GM12878 (cell line): ENCODE measurements around the gene PIWIL1. TPM values are rescaled to one million over a fixed set of nuclear protein-coding genes. Genes with fewer than 3 reads are reported as not detected.

Source experiments
- ATAC-seq: fragments of 200-7000 bp; cut with Tn5 transposase; 3 replicates; pipeline ENCODE4 v1.9.1; 2020; ENCODE audit warnings: mild to moderate bottlenecking, moderate library complexity
- BruUV-seq: library from RNA; stranded (reverse); fragments of 400-500 nt; replicated peaks from 2 replicates; lab custom pipeline; 2021; lab: Mats Ljungman, UMichigan
- CTCF ChIA-PET: fragments of 300-600 bp; sonication (Branson Sonifier 250); formaldehyde crosslinking; extraction: SDS; loops from one replicate; lab custom pipeline; 2021; ENCODE audit warnings: inconsistent platforms; lab: Yijun Ruan, JAX
- POLR2A ChIA-PET: fragments of 350-600 bp; formaldehyde crosslinking; extraction: SDS; loops from one replicate; lab custom pipeline; 2021; ENCODE audit warnings: inconsistent platforms; lab: Charles Lee
- RAD21 ChIA-PET: fragments of 300-600 bp; sonication (Branson Sonifier 250); formaldehyde crosslinking; loops from one replicate; lab custom pipeline; 2023; ENCODE audit warnings: antibody characterized with exemption; ENCODE audit not compliant: unreplicated experiment; lab: Charles Lee
- SMC1A ChIA-PET: fragments of 300-600 bp; sonication (Branson Sonifier 250); formaldehyde crosslinking; loops from one replicate; lab custom pipeline; 2023; ENCODE audit not compliant: unreplicated experiment, uncharacterized antibody; lab: Charles Lee
- DNase-seq: peaks from one replicate; pipeline ENCODE4 v3.0.0-alpha.2; 2011; ENCODE audit warnings: low read depth, low spot score
- FAIRE-seq: peaks from 3 replicates; lab custom pipeline; 2011; peaks lifted over from hg19 to GRCh38; lab: Jason Lieb, UNC
- H2AFZ ChIP-seq: 2 replicates; pipeline ENCODE4 v1.6.0; 2011; ENCODE audit warnings: low read depth, low read length, control low read depth; ENCODE audit not compliant: control insufficient read depth
- H3K27ac ChIP-seq: 2 replicates; pipeline ENCODE4 v1.5.1; 2011; ENCODE audit warnings: control low read depth; ENCODE audit not compliant: control insufficient read depth, insufficient read depth
- H3K27me3 ChIP-seq, 2 experiments: replicated peaks in 1 of 2; 2 replicates each; pipeline versions ENCODE4 v1.6.0 to v1.6.1; 2011; ENCODE audit warnings: low read length in 1 of 2; ENCODE audit not compliant: control insufficient read depth in 2 of 2, insufficient read depth in 2 of 2
- H3K36me3 ChIP-seq, 2 experiments: 2 replicates each; pipeline ENCODE4 v1.5.1; 2011; ENCODE audit warnings: low read length in 1 of 2; ENCODE audit not compliant: control insufficient read depth in 2 of 2, insufficient read depth in 2 of 2
- H3K4me1 ChIP-seq: 2 replicates; pipeline ENCODE4 v1.6.1; 2011; ENCODE audit warnings: mild to moderate bottlenecking, low read length, moderate library complexity, mixed read lengths; ENCODE audit not compliant: control insufficient read depth, insufficient read depth
- H3K4me2 ChIP-seq: 2 replicates; pipeline ENCODE4 v1.6.0; 2011; ENCODE audit warnings: control low read depth; ENCODE audit not compliant: control insufficient read depth, insufficient read depth
- H3K4me3 ChIP-seq: fragments of 200-600 bp; sonication (generic); 2 replicates; pipeline ENCODE4 v1.5.1; 2016
- H3K79me2 ChIP-seq: 2 replicates; pipeline ENCODE4 v1.6.0; 2011; ENCODE audit warnings: low read length; ENCODE audit not compliant: control insufficient read depth, insufficient read depth
- H3K9ac ChIP-seq: 2 replicates; pipeline ENCODE4 v1.8.0; 2011; ENCODE audit warnings: low read length, control low read depth, mixed read lengths; ENCODE audit not compliant: control insufficient read depth, insufficient read depth
- H3K9me3 ChIP-seq: replicated peaks from 3 replicates; pipeline ENCODE4 v1.5.1; 2011; ENCODE audit warnings: mild to moderate bottlenecking, low read length; ENCODE audit not compliant: control insufficient read depth, insufficient read depth
- H4K20me1 ChIP-seq: 2 replicates; pipeline ENCODE4 v1.6.0; 2011; ENCODE audit not compliant: control insufficient read depth, insufficient read depth
- ATF7 ChIP-seq: fragments of 450-650 bp; IDR thresholded peaks from 2 replicates; pipeline ENCODE4 v1.6.1; 2016; ENCODE audit warnings: low read depth, mild to moderate bottlenecking
- BACH1 ChIP-seq: fragments of 450-650 bp; IDR thresholded peaks from 2 replicates; pipeline ENCODE4 v1.6.1; 2017; ENCODE audit warnings: mild to moderate bottlenecking, borderline replicate concordance
- BCL11A ChIP-seq: IDR thresholded peaks from 2 replicates; pipeline ENCODE4 v1.6.1; 2011; ENCODE audit warnings: low read depth, low read length
- CBX5 ChIP-seq: sonication (generic); IDR thresholded peaks from 2 replicates; pipeline ENCODE4 v1.6.1; 2016; ENCODE audit warnings: low read depth, moderate library complexity, mild to moderate bottlenecking, inconsistent platforms
- CHD4 ChIP-seq: fragments of 200-600 bp; sonication (generic); IDR thresholded peaks from 2 replicates; pipeline ENCODE4 v1.6.1; 2016; ENCODE audit warnings: mild to moderate bottlenecking
- ESRRA ChIP-seq: IDR thresholded peaks from 2 replicates; pipeline ENCODE4 v1.6.1; 2012; ENCODE audit warnings: mild to moderate bottlenecking, low read length, improper control_type of control experiment
- FOXK2 ChIP-seq: fragments of 450-650 bp; IDR thresholded peaks from 2 replicates; pipeline ENCODE4 v1.6.1; 2017; ENCODE audit warnings: mild to moderate bottlenecking, moderate library complexity
- IKZF1 ChIP-seq: fragments of 450-650 bp; conservative IDR thresholded peaks from 2 replicates; pipeline ENCODE4 v1.6.1; 2017; ENCODE audit warnings: antibody characterized with exemption, mild to moderate bottlenecking
- IKZF2 ChIP-seq, 2 experiments: fragments of 450-650 bp; IDR thresholded peaks; 2 replicates each; pipeline ENCODE4 v1.6.1; 2017; ENCODE audit warnings: mild to moderate bottlenecking in 2 of 2, moderate library complexity in 2 of 2
- IRF4 ChIP-seq: IDR thresholded peaks from 2 replicates; pipeline ENCODE4 v1.6.1; 2011; ENCODE audit warnings: low read depth, low read length
- JUND ChIP-seq: IDR thresholded peaks from 2 replicates; pipeline ENCODE4 v1.6.1; 2012; ENCODE audit warnings: low read depth, mild to moderate bottlenecking, low read length, improper control_type of control experiment, moderate library complexity
- MXI1 ChIP-seq: fragments of 150-350 bp; IDR thresholded peaks from 2 replicates; pipeline ENCODE4 v1.6.1; 2011; ENCODE audit warnings: low read depth, mild to moderate bottlenecking, inconsistent platforms, low read length, improper control_type of control experiment
- MYC ChIP-seq: IDR thresholded peaks from 2 replicates; pipeline ENCODE4 v1.6.1; 2011; ENCODE audit warnings: mild to moderate bottlenecking, low read length, moderate library complexity, inconsistent platforms; ENCODE audit not compliant: insufficient read depth, insufficient replicate concordance, insufficient read length, severe bottlenecking
- PAX8 ChIP-seq: fragments of 450-650 bp; IDR thresholded peaks from 2 replicates; pipeline ENCODE4 v1.6.1; 2017; ENCODE audit warnings: mild to moderate bottlenecking, moderate library complexity
- STAT1 ChIP-seq: fragments of 450-650 bp; conservative IDR thresholded peaks from 2 replicates; pipeline ENCODE4 v1.6.1; 2014; ENCODE audit warnings: antibody characterized with exemption, mild to moderate bottlenecking
- SUZ12 ChIP-seq: fragments of 200-600 bp; sonication (generic); IDR thresholded peaks from one replicate; pipeline ENCODE4 v1.6.1; 2018; ENCODE audit warnings: antibody characterized with exemption, mild to moderate bottlenecking; ENCODE audit not compliant: unreplicated experiment
- TCF3 ChIP-seq: IDR thresholded peaks from 2 replicates; pipeline ENCODE4 v1.6.1; 2012; ENCODE audit warnings: low read depth, mild to moderate bottlenecking, low read length, borderline replicate concordance; ENCODE audit not compliant: insufficient read depth
- WGBS: methylation state at CpG from one replicate; pipeline ENCODE4 v1.1.6; 2016; ENCODE audit warnings: low lambda C conversion rate; ENCODE audit not compliant: insufficient replicate concordance, insufficient coverage; ENCODE audit errors: missing lambda C conversion rate; 5-methylcytosine and 5-hydroxymethylcytosine counted together
- in situ Hi-C: fragments of 300-500 bp; cut with MboI; formaldehyde crosslinking; loops from 9 replicates; pipeline ENCODE4 v1.14.3; 2018; ENCODE audit warnings: mixed read lengths
- intact Hi-C: fragments of 100-400 bp; cut with micrococcal nuclease; formaldehyde crosslinking; loops from one replicate; pipeline ENCODE4 v1.14.2; 2022; ENCODE audit not compliant: unreplicated experiment
- polyA plus RNA-seq, 11 experiments: library from polyadenylated mRNA; depleted of rRNA in 4 of 11; unstranded in 6 of 11; stranded (reverse) in 5 of 11; fragments of >200 nt; fragmentation: Nextera tagmentation in 4 of 11; fragmentation: Illumina TruSeq in 1 of 11; extraction: Ambion mirVana in 4 of 11; extraction: Trizol in 1 of 11; gene quantifications; 1 replicate in 1 of 11; 2 replicates in 10 of 11; pipeline versions ENCODE4 v1.2.1 to v1.2.3, GENCODE V29; 2011 to 2016; ENCODE audit warnings: inconsistent platforms in 2 of 11, missing spikeins in 2 of 11, low read depth in 1 of 11
- total RNA-seq, 4 experiments: library from RNA; depleted of rRNA in 3 of 4; stranded (reverse); fragments of >200 nt in 3 of 4; fragmentation: Illumina TruSeq in 1 of 4; extraction: Trizol in 1 of 4; gene quantifications; 2 replicates each; pipeline versions ENCODE4 v1.2.1 to v1.2.3, GENCODE V29; 2013 to 2021
- TF ChIP-seq, protein P1 (sequence below): fragments of 450-650 bp; IDR thresholded peaks from 2 replicates; pipeline ENCODE4 v1.6.1; 2018; ENCODE audit warnings: mild to moderate bottlenecking, low read depth, moderate library complexity; ENCODE audit not compliant: partially characterized antibody
- TF ChIP-seq, protein P2 (sequence below), 3 experiments: IDR thresholded peaks in 2 of 3; conservative IDR thresholded peaks in 1 of 3; 2 replicates each; pipeline ENCODE4 v1.5.1; 2011; ENCODE audit warnings: low read depth in 3 of 3, low read length in 3 of 3, mild to moderate bottlenecking in 3 of 3, control low read depth in 2 of 3, moderate library complexity in 2 of 3, inconsistent platforms in 1 of 3, mixed read lengths in 1 of 3; ENCODE audit not compliant: control insufficient read depth in 2 of 3, insufficient read depth in 1 of 3; ENCODE audit errors: extremely low read depth in 1 of 3

The PIWIL1 gene
- total and polyA plus RNA-seq, 10 of the 15 experiments (the other 5 are each of a cell fraction or from before 2014, with no cell fraction given), result not detected

DNA sequence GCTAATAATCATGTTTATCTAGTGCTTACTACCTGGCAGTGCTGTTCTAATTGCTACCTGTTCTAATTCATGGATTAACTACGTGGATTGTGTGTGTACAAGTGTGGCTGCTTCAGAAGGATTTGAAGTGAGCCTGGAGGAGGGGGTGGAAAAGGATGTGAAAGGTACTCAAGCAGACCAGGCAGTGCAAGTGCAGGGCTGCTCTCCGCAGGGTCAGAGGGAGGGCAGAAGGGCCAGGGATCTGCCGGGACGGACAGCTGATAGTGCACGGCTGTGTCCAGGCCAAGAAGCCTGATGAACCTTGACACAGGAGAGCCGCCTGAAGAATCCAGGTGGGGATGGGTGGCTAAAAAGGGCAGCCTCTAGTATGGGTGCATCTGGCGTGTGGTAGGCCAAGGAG lies 28.5 kb downstream of the PIWIL1 start:
- POLR2A ChIA-PET, result no interaction called here
- H3K4me3 ChIP-seq, result no peak overlapping the region

More for the DNA sequence above, 28.5 kb downstream of the PIWIL1 start:
- Histone ChIP-seq H3K9me3 (no peaks in the 10 kb centered on the region; the same call in 2 of the 3 replicates), H3K79me2 (no peaks in the 10 kb centered on the region), H3K9ac (no peak overlapping the region), H2AFZ (no peak overlapping the region), H3K4me2 (no peak overlapping the region), H3K4me1 (no peaks in the 10 kb centered on the region), H3K36me3 (no peaks in the 10 kb centered on the region), H3K27me3 (no peaks in the 10 kb centered on the region), H4K20me1 (no peaks in the 10 kb centered on the region), H3K27ac (no peak overlapping the region)
- RAD21 ChIA-PET, result no interaction called here
- 43% methylated on average over 7 of the region's 7 CpGs for WGBS
- TF ChIP-seq ESRRA, result no peak
- TF ChIP-seq CBX5, result no peak
- no peak for TF ChIP-seq TCF3
- TF ChIP-seq IKZF1, result no peak
- TF ChIP-seq FOXK2, result no peak
- TF ChIP-seq, protein P1, sequence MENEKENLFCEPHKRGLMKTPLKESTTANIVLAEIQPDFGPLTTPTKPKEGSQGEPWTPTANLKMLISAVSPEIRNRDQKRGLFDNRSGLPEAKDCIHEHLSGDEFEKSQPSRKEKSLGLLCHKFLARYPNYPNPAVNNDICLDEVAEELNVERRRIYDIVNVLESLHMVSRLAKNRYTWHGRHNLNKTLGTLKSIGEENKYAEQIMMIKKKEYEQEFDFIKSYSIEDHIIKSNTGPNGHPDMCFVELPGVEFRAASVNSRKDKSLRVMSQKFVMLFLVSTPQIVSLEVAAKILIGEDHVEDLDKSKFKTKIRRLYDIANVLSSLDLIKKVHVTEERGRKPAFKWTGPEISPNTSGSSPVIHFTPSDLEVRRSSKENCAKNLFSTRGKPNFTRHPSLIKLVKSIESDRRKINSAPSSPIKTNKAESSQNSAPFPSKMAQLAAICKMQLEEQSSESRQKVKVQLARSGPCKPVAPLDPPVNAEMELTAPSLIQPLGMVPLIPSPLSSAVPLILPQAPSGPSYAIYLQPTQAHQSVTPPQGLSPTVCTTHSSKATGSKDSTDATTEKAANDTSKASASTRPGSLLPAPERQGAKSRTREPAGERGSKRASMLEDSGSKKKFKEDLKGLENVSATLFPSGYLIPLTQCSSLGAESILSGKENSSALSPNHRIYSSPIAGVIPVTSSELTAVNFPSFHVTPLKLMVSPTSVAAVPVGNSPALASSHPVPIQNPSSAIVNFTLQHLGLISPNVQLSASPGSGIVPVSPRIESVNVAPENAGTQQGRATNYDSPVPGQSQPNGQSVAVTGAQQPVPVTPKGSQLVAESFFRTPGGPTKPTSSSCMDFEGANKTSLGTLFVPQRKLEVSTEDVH, result no peak
- TF ChIP-seq IRF4, result no peak
- no peak for TF ChIP-seq MYC
- TF ChIP-seq ATF7, result no peak
- TF ChIP-seq STAT1, result no peak
- no peak for TF ChIP-seq IKZF2 (IDR thresholded peaks at IDR 0.05)
- no peak for TF ChIP-seq PAX8
- no peak for TF ChIP-seq SUZ12
- no peak for TF ChIP-seq CHD4
- no peak for TF ChIP-seq JUND
- TF ChIP-seq, protein P2, sequence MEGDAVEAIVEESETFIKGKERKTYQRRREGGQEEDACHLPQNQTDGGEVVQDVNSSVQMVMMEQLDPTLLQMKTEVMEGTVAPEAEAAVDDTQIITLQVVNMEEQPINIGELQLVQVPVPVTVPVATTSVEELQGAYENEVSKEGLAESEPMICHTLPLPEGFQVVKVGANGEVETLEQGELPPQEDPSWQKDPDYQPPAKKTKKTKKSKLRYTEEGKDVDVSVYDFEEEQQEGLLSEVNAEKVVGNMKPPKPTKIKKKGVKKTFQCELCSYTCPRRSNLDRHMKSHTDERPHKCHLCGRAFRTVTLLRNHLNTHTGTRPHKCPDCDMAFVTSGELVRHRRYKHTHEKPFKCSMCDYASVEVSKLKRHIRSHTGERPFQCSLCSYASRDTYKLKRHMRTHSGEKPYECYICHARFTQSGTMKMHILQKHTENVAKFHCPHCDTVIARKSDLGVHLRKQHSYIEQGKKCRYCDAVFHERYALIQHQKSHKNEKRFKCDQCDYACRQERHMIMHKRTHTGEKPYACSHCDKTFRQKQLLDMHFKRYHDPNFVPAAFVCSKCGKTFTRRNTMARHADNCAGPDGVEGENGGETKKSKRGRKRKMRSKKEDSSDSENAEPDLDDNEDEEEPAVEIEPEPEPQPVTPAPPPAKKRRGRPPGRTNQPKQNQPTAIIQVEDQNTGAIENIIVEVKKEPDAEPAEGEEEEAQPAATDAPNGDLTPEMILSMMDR (IDR thresholded peaks at IDR 0.05 in 2 of 3, conservative IDR thresholded peaks at IDR 0.05 in 1 of 3; ENCODE audit: control insufficient read depth in 2 of 3, extremely low read depth in 1 of 3, insufficient read depth in 1 of 3, low read depth in 3 of 3, low read length in 3 of 3), result no peak
- TF ChIP-seq BACH1, result no peak
- TF ChIP-seq BCL11A, result no peak
- no peak for TF ChIP-seq MXI1
- CTCF ChIA-PET, result no interaction called here
- SMC1A ChIA-PET, result no interaction called here
- ATAC-seq (no peak), FAIRE-seq (no peak), DNase-seq (no peak)
- in situ Hi-C loops (no loop called here), intact Hi-C loops (no loop called here)
- BruUV-seq, result no TSS peak
